ENCODE results near the gene PON3.
A peak's percentile ranks its signal among the peaks of the same experiment; 100 is the strongest.
"Not testable (repeated sequence)": the region's sequence is repeated elsewhere in the genome, so short reads cannot be mapped to it uniquely, and the experiment has no call there.

PON3 gene

DNA sequence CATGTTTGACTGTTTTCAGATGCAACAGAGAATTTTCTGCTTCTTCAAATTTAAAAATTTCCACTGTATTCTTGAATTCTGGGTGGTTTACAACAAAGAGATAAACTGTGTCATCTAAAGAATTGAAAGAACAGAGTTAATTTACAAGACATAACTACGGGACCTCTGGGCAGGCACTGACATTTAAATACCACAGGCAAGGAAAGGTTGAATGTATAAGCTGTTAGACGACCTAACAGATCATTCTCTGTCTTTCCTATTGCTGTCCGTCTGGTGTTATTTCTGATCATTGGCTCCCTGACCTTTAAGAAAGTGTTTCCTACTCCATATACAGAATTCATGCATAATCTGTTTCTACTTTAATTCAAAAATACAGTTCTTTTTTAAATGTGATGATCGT is 15.5 kb upstream of the PON3 start:
- no peak for DNase-seq (ENCODE audit: low read depth)

DNA sequence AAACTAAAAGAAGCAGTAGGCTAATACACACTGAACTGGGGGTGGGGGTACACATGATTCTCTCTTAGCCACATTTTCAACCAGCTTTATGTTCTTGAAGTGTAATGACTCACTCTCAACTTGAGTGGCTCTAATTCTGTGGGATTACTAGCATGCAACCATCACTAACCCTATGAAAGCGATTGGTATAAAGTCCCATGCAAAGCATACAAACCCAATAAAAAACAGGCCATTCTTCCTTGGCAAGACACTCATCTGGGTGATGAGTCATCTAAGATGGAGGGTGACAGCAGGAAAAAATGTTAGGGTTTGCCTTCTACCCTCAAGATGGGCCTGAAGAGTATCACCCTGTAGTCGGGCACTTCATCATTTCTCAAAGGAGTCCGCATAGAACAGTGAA is 14.9 kb upstream of the PON3 start:
- DNase-seq (ENCODE audit: low read depth), result no peak

- DNase-seq (ENCODE audit: low read depth), result no peak
These were observed 11.6 kb upstream of the PON3 start for GRCh38 chr7:95407751-95408150.

DNA sequence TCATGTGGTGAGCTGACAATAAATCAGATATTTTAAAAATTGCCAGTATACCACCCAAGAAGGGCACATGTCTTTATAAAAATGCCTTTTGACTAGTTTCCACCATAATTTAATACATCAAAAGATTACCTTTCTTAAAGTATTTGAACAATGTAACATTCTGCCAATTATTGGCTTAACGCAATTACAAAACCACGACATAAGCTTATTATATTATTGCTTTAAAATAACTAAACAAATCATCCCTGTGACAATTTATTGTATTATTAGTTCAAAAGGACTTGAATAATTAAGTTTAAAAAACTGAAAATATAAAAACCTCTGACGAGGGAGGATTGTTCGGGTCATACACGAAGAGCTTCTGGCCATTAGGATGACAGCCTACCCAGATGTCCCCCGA is 9.6 kb upstream of the PON3 start:
- no peak for DNase-seq (ENCODE audit: low read depth)

DNA sequence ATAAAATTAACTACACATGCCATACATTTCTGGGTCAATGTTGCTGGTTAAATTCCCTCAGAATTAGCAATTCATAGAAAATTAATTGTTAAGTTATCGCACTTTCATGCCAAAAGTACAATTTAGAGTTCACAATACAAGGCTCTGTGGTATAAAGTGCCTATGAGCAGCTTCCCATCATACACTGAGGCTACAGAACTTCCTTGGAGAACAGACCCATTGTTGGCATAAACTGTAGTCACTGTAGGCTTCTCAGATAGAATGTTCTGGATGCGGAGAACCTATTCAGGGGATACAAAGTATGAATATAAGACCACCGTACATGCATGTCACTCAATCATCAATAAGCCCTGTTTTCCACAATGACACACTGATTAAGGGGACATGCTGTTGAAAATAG is 9.0 kb upstream of the PON3 start:
- DNase-seq (ENCODE audit: low read depth), result no peak

- no peak for DNase-seq (ENCODE audit: low read depth)
These were observed 8.2 kb upstream of the PON3 start for GRCh38 chr7:95404316-95404865.

- no peak for DNase-seq (ENCODE audit: low read depth)
These were observed 2.2 kb upstream of the PON3 start for GRCh38 chr7:95398155-95398940.

DNA sequence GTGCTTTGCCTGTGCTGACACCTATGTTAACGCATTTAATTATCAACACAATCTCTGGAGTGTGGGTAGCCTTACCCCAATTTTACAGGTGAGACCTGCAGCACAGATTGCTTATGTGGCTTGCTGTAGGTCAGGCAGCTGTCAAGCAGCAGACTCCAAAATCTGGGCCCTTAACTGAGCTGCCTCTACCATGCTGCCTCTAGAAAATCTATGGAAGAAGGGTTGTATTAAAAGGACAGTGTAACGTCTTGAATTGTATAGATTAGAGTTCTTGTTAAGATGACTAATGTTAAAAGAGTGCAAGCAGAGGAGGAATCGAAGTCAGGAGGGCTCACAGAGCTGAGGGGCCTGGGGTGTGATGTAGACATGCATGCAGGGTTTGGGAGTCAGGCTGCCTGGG is 1.2 kb upstream of the PON3 start:
- no peak for DNase-seq (ENCODE audit: low read depth)

DNA sequence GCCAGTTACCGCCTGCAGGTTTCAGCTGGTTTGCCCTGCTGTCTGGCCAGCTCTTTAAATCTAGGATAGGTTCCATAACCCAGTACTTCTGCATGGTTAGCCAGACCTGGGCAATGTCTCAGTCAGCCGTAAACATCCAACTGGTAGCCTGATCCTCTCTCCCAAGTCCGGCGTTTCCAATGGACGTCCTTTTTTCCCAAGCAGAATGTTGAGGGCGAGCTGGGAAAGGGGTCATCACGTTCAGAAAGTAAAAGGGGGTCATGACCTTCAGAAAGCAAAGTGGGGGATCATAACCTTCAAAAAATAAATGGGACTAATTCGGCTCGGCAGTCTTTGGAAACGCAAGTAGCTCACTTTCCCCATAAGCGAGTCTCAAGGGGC is 430 bp downstream of the PON3 start:
- DNase-seq (ENCODE audit: low read depth), result no peak

- DNase-seq (ENCODE audit: low read depth), result no peak
These were observed 1.8 kb downstream of the PON3 start for GRCh38 chr7:95394370-95394769.

- DNase-seq (ENCODE audit: low read depth), result no peak
These were observed 4.4 kb downstream of the PON3 start for GRCh38 chr7:95391761-95392160.

GRCh38 chr7:95389516-95389915 is 6.7 kb downstream of the PON3 start:
- DNase-seq (ENCODE audit: low read depth), result no peak

DNA sequence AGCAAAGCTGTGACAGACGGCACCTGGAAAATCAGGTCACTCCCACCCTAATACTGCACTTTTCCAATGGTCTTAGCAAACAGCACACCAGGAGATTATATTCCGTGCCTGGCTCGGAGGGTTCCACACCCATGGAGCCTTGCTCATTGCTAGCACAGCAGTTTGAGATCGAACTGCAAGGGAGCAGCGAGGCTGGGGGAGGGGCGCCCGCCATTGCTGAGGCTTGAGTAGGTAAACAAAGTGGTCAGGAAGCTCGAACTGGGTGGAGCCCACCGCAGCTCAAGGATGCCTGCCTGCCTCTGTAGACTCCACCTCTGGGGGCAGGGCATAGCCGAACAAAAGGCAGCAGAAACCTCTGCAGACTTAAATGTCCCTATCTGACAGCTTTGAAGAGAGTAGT is 16.7 kb downstream of the PON3 start:
- DNase-seq (ENCODE audit: low read depth), result not testable (repeated sequence)

DNA sequence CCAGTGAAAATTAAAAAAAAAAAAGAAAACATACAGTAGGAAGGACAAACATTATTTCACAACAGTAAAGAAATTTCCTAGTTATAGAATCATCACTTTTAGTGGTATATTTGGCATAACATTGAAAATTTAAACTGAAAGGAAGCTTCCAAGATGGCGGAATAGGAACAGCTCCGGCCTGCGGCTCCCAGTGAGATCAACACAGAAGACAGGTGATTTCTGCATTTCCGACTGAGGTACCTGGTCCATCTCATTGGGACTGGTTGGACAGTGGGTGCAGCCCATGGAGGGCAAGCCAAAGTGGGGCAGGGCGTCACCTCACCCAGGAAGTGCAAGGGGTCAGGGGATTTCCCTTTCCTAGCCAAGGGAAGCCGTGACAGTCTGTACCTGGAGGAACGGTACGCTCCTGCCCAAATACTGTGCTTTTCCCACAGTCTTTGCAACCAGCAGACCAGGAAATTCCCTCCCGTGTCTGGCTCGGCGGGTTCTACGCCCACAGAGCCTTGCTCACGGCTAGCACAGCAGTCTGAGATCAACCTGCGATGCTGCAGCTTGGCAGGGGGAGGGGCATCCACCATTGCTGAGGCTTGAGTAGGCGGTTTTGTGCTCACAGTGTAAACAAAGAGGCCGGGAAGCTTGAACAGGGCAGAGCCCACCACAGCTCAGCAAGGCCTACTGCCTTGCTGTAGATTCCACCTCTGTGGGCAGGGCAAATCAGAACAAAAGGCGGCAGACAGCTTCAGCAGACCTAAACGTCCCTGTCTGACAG is 19.4 kb downstream of the PON3 start:
- no peak for DNase-seq (ENCODE audit: low read depth)

DNA sequence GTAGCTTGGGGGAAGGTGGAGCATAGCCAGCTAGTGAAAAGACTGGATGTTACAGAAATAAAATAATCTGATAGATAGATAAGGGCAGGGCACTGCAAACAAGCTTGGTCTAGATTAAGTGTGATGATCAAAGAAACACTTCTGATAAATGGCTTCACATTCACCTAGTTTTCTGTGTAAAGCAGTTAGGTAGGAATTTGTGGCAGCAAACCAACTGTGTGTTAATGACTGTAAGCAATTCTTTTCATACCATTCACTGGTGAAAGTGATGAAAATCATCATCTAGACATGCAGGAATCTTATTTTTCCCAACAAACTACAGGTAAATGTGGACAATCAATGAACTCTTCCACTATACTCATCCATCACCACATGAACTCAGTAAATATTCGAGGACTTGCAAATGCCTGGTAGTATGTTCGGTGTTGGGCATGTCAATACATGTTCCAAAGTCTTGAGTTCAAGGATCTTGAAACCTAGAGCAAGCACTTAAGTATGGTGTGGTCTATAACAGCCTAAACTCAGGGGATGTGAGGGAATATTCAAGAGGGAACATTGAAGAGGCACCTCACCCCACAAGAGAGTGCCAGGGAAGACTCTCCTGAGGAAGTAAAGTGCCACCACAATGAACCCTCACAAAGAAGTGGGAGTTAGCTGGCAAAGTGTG is 20.5 kb downstream of the PON3 start:
- no peak for DNase-seq (ENCODE audit: low read depth)

- DNase-seq (ENCODE audit: low read depth), result no peak
These were observed 22.9 kb downstream of the PON3 start for GRCh38 chr7:95373323-95373722.

DNA sequence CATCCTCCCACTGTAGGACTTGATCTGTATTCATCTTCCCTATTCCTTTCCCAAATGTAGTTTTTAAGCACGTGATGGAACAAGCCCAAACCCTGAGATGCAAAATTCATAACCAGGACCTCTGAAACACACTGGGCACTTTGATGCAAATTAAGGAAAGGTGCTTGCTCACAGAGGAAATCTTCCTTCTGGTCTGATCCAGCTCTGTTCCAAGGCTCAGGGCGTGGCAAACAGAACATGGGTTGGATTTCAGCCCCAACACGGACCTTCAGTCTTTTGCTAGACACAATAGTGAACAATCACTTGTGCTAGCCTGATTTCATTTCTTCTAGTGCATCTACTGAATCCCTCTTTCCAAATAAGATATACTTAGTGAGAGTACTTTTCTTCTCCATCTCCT is 27.9 kb downstream of the PON3 start:
- DNase-seq (ENCODE audit: low read depth), result no peak

DNA sequence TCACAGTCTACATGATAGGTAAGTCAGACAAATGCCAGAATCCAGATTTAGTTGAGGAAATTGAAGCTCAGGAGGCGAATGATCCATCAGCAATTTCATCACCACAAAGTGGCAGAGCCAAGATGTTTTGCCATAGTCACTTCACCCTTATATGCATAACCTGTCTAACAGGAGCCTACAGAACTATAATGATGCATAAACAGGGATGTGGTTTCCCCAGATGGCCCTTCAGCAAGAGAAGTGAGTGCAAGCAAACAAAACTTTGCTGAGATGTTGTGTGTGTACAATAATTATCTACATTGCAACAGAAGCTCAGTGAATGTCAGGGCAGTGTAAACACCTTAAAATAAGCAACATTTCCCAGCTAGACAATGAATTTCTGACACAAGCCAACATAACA is 28.6 kb downstream of the PON3 start:
- no peak for DNase-seq (ENCODE audit: low read depth)

GRCh38 chr7:95365151-95365550 is 31.0 kb downstream of the PON3 start:
- DNase-seq (ENCODE audit: low read depth), result peak; percentile 8

- DNase-seq (ENCODE audit: low read depth), result no peak
These were observed 38.6 kb downstream of the PON3 start for GRCh38 chr7:95357623-95358022.

GRCh38 chr7:95342642-95343307 is 53.4 kb downstream of the PON3 start:
- no peak for DNase-seq (ENCODE audit: low read depth)

DNA sequence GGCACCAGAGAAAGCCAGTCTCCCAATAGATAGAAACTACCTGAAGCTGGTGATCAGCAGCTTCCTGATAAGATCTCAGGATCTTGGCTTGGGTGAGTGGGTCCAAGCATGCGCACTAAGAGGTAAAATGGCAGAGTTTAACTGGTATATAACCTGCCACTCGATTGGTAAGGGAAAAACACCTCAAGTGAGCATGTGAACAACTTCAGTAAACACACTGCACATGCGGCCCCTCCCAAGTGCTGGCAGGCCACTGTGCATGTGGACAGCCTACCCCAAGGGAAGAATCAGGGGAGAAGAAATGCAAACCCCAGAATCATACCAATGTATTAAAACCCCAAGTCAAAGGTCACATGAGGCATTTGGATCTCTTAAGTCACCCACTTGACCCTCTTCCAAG is 54.1 kb downstream of the PON3 start:
- DNase-seq (ENCODE audit: low read depth), result no peak

Data from non-pigmented ciliary epithelial cell (primary cell).